A673 (cell line): ENCODE results near the gene RER1. TPM values are rescaled to one million over a fixed set of nuclear protein-coding genes. Genes with fewer than 3 reads are reported as not detected.

Source experiments
- BruUV-seq: library from RNA; stranded (reverse); fragments of 400-500 nt; replicated peaks from 2 replicates; lab custom pipeline; 2021; lab: Mats Ljungman, UMichigan
- CTCF ChIA-PET: fragments of 300-600 bp; sonication (Branson Sonifier 250); formaldehyde crosslinking; loops from one replicate; lab custom pipeline; 2022; ENCODE audit warnings: antibody characterized with exemption; lab: Charles Lee
- POLR2A ChIA-PET: fragments of 300-600 bp; sonication (Branson Sonifier 250); formaldehyde crosslinking; loops from one replicate; lab custom pipeline; 2022; ENCODE audit warnings: antibody characterized with exemption; ENCODE audit not compliant: low non-redundant PET; lab: Charles Lee
- DNase-seq: peaks from one replicate; pipeline ENCODE4 v3.0.0-alpha.2; 2015; ENCODE audit warnings: low spot score
- H3K27ac ChIP-seq: fragments of 200-600 bp; sonication (generic); 2 replicates; pipeline ENCODE4 v1.5.1; 2016; ENCODE audit warnings: mixed run types, low read depth, mild to moderate bottlenecking, mixed read lengths, antibody characterized with exemption, low read length; ENCODE audit not compliant: poor library complexity, severe bottlenecking
- H3K27me3 ChIP-seq: fragments of 200-600 bp; sonication (generic); replicated peaks from 2 replicates; pipeline ENCODE4 v1.6.1; 2017; ENCODE audit warnings: mixed run types, low read depth, mild to moderate bottlenecking, mixed read lengths, antibody characterized with exemption, low read length; ENCODE audit not compliant: insufficient read depth, poor library complexity
- H3K36me3 ChIP-seq: fragments of 200-600 bp; sonication (generic); 2 replicates; pipeline ENCODE4 v1.6.1; 2016; ENCODE audit warnings: mixed run types, mild to moderate bottlenecking, mixed read lengths, antibody characterized with exemption, low read length; ENCODE audit not compliant: insufficient read depth, poor library complexity, severe bottlenecking
- H3K4me1 ChIP-seq: fragments of 200-600 bp; sonication (generic); 2 replicates; pipeline ENCODE4 v1.6.1; 2017; ENCODE audit warnings: mixed run types, mild to moderate bottlenecking, mixed read lengths, antibody characterized with exemption, low read length; ENCODE audit not compliant: insufficient read depth, poor library complexity, severe bottlenecking
- H3K4me3 ChIP-seq: fragments of 200-600 bp; sonication (generic); 2 replicates; pipeline ENCODE4 v1.5.1; 2016; ENCODE audit warnings: low read depth, mixed run types, mild to moderate bottlenecking, mixed read lengths, low read length; ENCODE audit not compliant: poor library complexity, severe bottlenecking
- H3K9me3 ChIP-seq: fragments of 200-600 bp; sonication (generic); 2 replicates; pipeline ENCODE4 v1.6.1; 2016; ENCODE audit warnings: mixed run types, low read depth, mild to moderate bottlenecking, mixed read lengths, antibody characterized with exemption, low read length; ENCODE audit not compliant: poor library complexity, severe bottlenecking
- CTCF ChIP-seq: fragments of 300-800, 200-600 bp; sonication (generic); conservative IDR thresholded peaks from 2 replicates; pipeline ENCODE4 v1.5.1; 2017; ENCODE audit warnings: low read depth, mild to moderate bottlenecking, antibody characterized with exemption, low read length, moderate library complexity, mixed read lengths
- EZH2 ChIP-seq: fragments of 200-600 bp; sonication (generic); IDR thresholded peaks from 2 replicates; pipeline ENCODE4 v1.6.1; 2017; ENCODE audit warnings: borderline replicate concordance, low read depth, mild to moderate bottlenecking, mixed read lengths, antibody characterized with exemption, low read length; ENCODE audit not compliant: poor library complexity, severe bottlenecking
- intact Hi-C: fragments of 100-400 bp; cut with micrococcal nuclease; formaldehyde crosslinking; loops from one replicate; pipeline ENCODE4 v1.10.0; 2022; ENCODE audit not compliant: unreplicated experiment
- total RNA-seq: library from RNA; stranded (reverse); gene quantifications from 2 replicates; pipeline ENCODE4 v1.2.3, GENCODE V29; 2021

The RER1 gene
- total RNA-seq, 1 experiment from 2014 or later: 154 TPM

DNA sequence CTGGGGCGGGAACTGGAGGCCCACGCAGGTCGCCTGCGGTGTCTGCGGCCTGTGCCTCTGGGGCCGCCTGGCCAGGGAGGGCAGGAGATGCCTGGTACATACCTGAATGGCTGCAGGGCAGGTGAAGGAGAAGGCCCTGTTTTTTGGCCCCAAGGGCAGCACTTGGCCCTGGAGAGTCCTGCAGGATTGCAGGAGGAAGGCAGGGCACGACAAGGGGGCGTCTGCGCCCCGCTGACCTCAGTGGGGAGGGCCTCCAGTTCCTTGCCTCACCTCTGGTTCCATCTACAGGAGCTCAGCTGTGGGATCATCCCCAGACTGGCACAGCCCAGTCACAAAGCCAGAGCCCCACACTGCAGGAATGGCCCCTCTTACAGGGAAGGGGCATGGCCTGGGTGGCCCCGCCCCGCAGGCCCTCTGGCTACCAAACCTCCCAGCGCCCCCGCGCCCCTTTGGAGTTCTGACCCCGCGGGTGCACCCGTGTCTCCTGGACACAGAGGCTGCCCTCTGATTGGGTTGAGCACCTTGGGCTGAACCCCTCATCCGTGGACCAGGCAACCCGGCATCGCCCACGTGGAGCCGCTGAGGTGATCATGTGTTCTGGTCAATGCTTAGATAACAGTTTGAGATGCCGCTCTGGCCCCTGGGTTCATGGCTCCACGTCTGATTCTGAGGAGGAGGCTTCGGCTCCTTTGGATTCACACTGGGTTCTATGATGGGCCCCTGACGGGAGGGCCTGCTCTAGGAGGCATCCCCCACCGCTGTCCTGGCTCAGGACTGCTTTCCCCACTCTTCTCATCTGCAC lies 22.1 kb downstream of the RER1 start:
- no TSS peak for BruUV-seq

GRCh38 chr1:2414297-2414958 lies 22.8 kb downstream of the RER1 start:
- Histone ChIP-seq H3K36me3 (no peaks in the 10 kb centered on the region), H3K4me3 (no peak overlapping the region), H3K9me3 (no peaks in the 10 kb centered on the region), H3K4me1 (peaks cover 16% of the 10 kb centered on the region), H3K27ac (no peak overlapping the region), H3K27me3 (peaks cover 43% of the 10 kb centered on the region)
- TF ChIP-seq EZH2: no peak
- TF ChIP-seq CTCF: peak; percentile 98
- ChIA-PET POLR2A (no interaction called here), CTCF (interaction anchor here (0.6 to 1.0 kb wide), 5 partner anchors 14 to 992 kb away, joined by 3 to 11 read pairs (median 6); no protein-coding TSS in a partner anchor)
- intact Hi-C loops: loop anchor here (1.0 kb wide), 3 partner anchors 134 to 1010 kb away; no protein-coding TSS in a partner anchor
- BruUV-seq: no TSS peak
- peak; percentile 80 for DNase-seq

More for the DNA sequence above, 22.1 kb downstream of the RER1 start:
- Histone ChIP-seq H3K4me3 (peak overlapping the region; percentile 99), H3K9me3 (no peaks in the 10 kb centered on the region), H3K4me1 (peaks cover 16% of the 10 kb centered on the region), H3K27me3 (peaks cover 36% of the 10 kb centered on the region), H3K36me3 (no peaks in the 10 kb centered on the region), H3K27ac (peak overlapping the region; percentile 89)
- ChIA-PET CTCF (interaction anchor here (0.6 kb wide), 3 partner anchors 18 to 1011 kb away, joined by 3 to 6 read pairs (median 6); no protein-coding TSS in a partner anchor), POLR2A (no interaction called here)
- no peak for TF ChIP-seq CTCF
- TF ChIP-seq EZH2: no peak
- intact Hi-C loops: loop anchor here (1.0 kb wide), 3 partner anchors 135 to 1011 kb away; no protein-coding TSS in a partner anchor
- no peak for DNase-seq

- Histone ChIP-seq H3K27me3 (peaks cover 52% of the 10 kb centered on the region), H3K4me3 (no peak overlapping the region), H3K36me3 (no peaks in the 10 kb centered on the region), H3K9me3 (no peaks in the 10 kb centered on the region), H3K27ac (no peak overlapping the region), H3K4me1 (peaks cover 16% of the 10 kb centered on the region)
- BruUV-seq: no TSS peak
- POLR2A ChIA-PET: no interaction called here
- intact Hi-C loops: no loop called here
- CTCF ChIA-PET: interaction anchor here (0.7 to 1.0 kb wide), 3 partner anchors 13 to 132 kb away, joined by 3 to 11 read pairs (median 8); no protein-coding TSS in a partner anchor
- no peak for DNase-seq
- TF ChIP-seq EZH2 (no peak), CTCF (no peak)
Measured at GRCh38 chr1:2415337-2415736, 23.7 kb downstream of the RER1 start.
